Measurements from ENCODE around the gene TCF15. TPM values are rescaled to one million over a fixed set of nuclear protein-coding genes. Genes with fewer than 3 reads are reported as not detected.

TCF15 gene
- total and polyA plus RNA-seq, 2 of the 4 experiments (the other 2 are of a cell fraction), result not detected

DNA sequence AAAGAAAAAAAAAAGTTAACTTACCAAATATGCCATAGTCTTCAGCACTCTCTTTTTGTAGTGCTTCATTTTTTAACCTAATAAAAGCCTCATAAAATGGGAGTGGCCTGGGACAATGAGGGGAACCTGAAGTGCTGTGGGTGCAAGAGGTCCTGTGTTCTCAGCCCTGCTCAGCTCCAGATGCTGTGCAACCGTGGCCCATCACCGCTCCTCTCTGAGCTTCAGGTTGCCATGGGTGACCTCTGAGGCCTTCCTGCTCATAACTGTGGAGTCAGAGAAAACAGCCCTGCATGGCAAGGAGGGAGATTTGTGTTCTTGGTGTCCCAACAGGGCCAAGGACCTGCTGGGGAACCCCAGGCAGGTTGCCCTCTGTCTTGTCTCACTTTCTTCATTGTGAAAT, 10.0 kb downstream of the TCF15 start:
- dilution Hi-C loops (cut with HindIII; ENCODE audit: low sequenced_read_pairs, unreplicated experiment), result no loop called here
- H2BK120ac ChIP-seq (ENCODE audit: low read depth, low read length), result no peak overlapping the region
- WGBS, 2 experiments (ENCODE audit: extremely low coverage in 2 of 2, insufficient read length in 1 of 2), result no CpG with 5 or more reads among the region's 2 CpGs
- no peak overlapping the region for H3K56ac ChIP-seq (ENCODE audit: extremely low read depth, insufficient read depth, low read length)
- H3K4me1 ChIP-seq (ENCODE audit: control insufficient read depth, insufficient read depth, low read length), result no peaks in the 10 kb centered on the region
- no peak overlapping the region for H3K23ac ChIP-seq (ENCODE audit: low read depth, low read length)
- no peak overlapping the region for H4K8ac ChIP-seq (ENCODE audit: low read depth in 2 of 2, low read length in 2 of 2)
- H3K9ac ChIP-seq (ENCODE audit: low read depth, low read length), result no peak overlapping the region
- no peaks in the 10 kb centered on the region for H3K9me3 ChIP-seq (ENCODE audit: control insufficient read depth, insufficient read depth, low read length)
- H4K20me1 ChIP-seq (ENCODE audit: insufficient read depth, low read length), result no peaks in the 10 kb centered on the region
- H4K5ac ChIP-seq (ENCODE audit: low read depth, low read length), result no peak overlapping the region
- no peak overlapping the region for H2BK15ac ChIP-seq (ENCODE audit: low read depth, low read length)
- no peak overlapping the region for H2BK20ac ChIP-seq (ENCODE audit: low read depth, low read length)
- H2AK5ac ChIP-seq (ENCODE audit: low read depth, low read length), result no peak overlapping the region
- DNase-seq, result no peak
- no peak for TF ChIP-seq POLR2A (IDR thresholded peaks at IDR 0.05; ENCODE audit: low read depth, low read length)
- TF ChIP-seq NFE2L2 (IDR thresholded peaks at IDR 0.05; ENCODE audit: low read depth, low read length), result no peak
- TF ChIP-seq MAZ (IDR thresholded peaks at IDR 0.05; ENCODE audit: borderline replicate concordance, low read depth, low read length), result no peak
- no peak for TF ChIP-seq MXI1 (IDR thresholded peaks at IDR 0.05; ENCODE audit: borderline replicate concordance, low read depth, low read length)
- no peak for TF ChIP-seq SMC3 (IDR thresholded peaks at IDR 0.05; ENCODE audit: low read depth, low read length)
- TF ChIP-seq BHLHE40 (IDR thresholded peaks at IDR 0.05; ENCODE audit: low read depth, low read length), result no peak
- TF ChIP-seq RCOR1 (IDR thresholded peaks at IDR 0.05; ENCODE audit: insufficient replicate concordance, low read length), result no peak
- TF ChIP-seq, protein P1, sequence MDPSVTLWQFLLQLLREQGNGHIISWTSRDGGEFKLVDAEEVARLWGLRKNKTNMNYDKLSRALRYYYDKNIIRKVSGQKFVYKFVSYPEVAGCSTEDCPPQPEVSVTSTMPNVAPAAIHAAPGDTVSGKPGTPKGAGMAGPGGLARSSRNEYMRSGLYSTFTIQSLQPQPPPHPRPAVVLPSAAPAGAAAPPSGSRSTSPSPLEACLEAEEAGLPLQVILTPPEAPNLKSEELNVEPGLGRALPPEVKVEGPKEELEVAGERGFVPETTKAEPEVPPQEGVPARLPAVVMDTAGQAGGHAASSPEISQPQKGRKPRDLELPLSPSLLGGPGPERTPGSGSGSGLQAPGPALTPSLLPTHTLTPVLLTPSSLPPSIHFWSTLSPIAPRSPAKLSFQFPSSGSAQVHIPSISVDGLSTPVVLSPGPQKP (IDR thresholded peaks at IDR 0.05; ENCODE audit: borderline replicate concordance, low read depth, low read length), result no peak
- TF ChIP-seq MAFK (IDR thresholded peaks at IDR 0.05; ENCODE audit: low read depth, low read length), result no peak
- TF ChIP-seq FOS (IDR thresholded peaks at IDR 0.05; ENCODE audit: low read depth, low read length), result no peak
- TF ChIP-seq, protein P2, sequence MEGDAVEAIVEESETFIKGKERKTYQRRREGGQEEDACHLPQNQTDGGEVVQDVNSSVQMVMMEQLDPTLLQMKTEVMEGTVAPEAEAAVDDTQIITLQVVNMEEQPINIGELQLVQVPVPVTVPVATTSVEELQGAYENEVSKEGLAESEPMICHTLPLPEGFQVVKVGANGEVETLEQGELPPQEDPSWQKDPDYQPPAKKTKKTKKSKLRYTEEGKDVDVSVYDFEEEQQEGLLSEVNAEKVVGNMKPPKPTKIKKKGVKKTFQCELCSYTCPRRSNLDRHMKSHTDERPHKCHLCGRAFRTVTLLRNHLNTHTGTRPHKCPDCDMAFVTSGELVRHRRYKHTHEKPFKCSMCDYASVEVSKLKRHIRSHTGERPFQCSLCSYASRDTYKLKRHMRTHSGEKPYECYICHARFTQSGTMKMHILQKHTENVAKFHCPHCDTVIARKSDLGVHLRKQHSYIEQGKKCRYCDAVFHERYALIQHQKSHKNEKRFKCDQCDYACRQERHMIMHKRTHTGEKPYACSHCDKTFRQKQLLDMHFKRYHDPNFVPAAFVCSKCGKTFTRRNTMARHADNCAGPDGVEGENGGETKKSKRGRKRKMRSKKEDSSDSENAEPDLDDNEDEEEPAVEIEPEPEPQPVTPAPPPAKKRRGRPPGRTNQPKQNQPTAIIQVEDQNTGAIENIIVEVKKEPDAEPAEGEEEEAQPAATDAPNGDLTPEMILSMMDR (conservative IDR thresholded peaks at IDR 0.05; ENCODE audit: low read depth, low read length), result no peak
- TF ChIP-seq, protein P3, sequence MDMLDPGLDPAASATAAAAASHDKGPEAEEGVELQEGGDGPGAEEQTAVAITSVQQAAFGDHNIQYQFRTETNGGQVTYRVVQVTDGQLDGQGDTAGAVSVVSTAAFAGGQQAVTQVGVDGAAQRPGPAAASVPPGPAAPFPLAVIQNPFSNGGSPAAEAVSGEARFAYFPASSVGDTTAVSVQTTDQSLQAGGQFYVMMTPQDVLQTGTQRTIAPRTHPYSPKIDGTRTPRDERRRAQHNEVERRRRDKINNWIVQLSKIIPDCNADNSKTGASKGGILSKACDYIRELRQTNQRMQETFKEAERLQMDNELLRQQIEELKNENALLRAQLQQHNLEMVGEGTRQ (IDR thresholded peaks at IDR 0.05; ENCODE audit: low read depth, low read length), result no peak
- no peak for TF ChIP-seq CHD1 (IDR thresholded peaks at IDR 0.05; ENCODE audit: low read depth, low read length)
- peaks cover 17% of the 10 kb centered on the region for H3K27me3 ChIP-seq (ENCODE audit: control insufficient read depth, insufficient read depth, low read length)
- H3K14ac ChIP-seq (replicated peaks; ENCODE audit: low read depth, low read length), result no peak overlapping the region
- H3K27ac ChIP-seq (ENCODE audit: insufficient read depth, low read length), result no peak overlapping the region
- ChIA-PET CTCF (no interaction called here), POLR2A (ENCODE audit: unreplicated experiment) (no interaction called here)
- H3K9me1 ChIP-seq (ENCODE audit: insufficient read depth, low read length), result no peaks in the 10 kb centered on the region; the same call in 1 of the 2 replicates
- H3K4me3 ChIP-seq (ENCODE audit: insufficient read depth, low read depth, low read length), result no peak overlapping the region
- H3K36me3 ChIP-seq (ENCODE audit: control insufficient read depth, insufficient read depth, low read length), result no peaks in the 10 kb centered on the region
- no peak for ATAC-seq (ENCODE audit: low read depth)
- no peak overlapping the region for H2AK9ac ChIP-seq (replicated peaks; ENCODE audit: low read depth, low read length, poor library complexity)
- no peak overlapping the region for H2AFZ ChIP-seq (replicated peaks; ENCODE audit: low read length, poor library complexity)
- H4K91ac ChIP-seq (ENCODE audit: insufficient read depth, low read depth, low read length), result no peak overlapping the region
- in situ Hi-C loops (cut with MboI; ENCODE audit: low sequenced_read_pairs), result no loop called here
- no peak overlapping the region for H3K4me2 ChIP-seq (ENCODE audit: low read depth, low read length)
- no peak overlapping the region for H3K4ac ChIP-seq (ENCODE audit: low read depth, low read length)
- BruUV-seq (replicated peaks), result no TSS peak
- intact Hi-C loops (cut with micrococcal nuclease), result no loop called here
- H3K79me1 ChIP-seq (ENCODE audit: low read depth in 1 of 2, low read length in 2 of 2), result no peaks in the 10 kb centered on the region
- H2BK5ac ChIP-seq (ENCODE audit: low read depth, low read length, poor library complexity, severe bottlenecking), result no peak overlapping the region
- no peak overlapping the region for H3K18ac ChIP-seq (ENCODE audit: low read depth, low read length)

Measured in IMR-90 (cell line).